Lower leg skin (tissue), 3 donors: ENCODE measurements around the gene EDRF1.

ENCODE experiments used
- POLR2A ChIP-seq, 2 donors: fragments of 450-650 bp; IDR thresholded peaks; one replicate each; pipeline ENCODE4 v1.6.1; 2016 to 2017; ENCODE audit warnings: antibody characterized with exemption in 2 of 2, mild to moderate bottlenecking in 1 of 2, moderate library complexity in 1 of 2
- TF ChIP-seq, protein P1 (sequence below), 3 donors: fragments of 450-650 bp; IDR thresholded peaks; one replicate each; pipeline ENCODE4 v1.5.1; 2016; ENCODE audit warnings: antibody characterized with exemption in 3 of 3, mild to moderate bottlenecking in 3 of 3, moderate library complexity in 2 of 3

DNA sequence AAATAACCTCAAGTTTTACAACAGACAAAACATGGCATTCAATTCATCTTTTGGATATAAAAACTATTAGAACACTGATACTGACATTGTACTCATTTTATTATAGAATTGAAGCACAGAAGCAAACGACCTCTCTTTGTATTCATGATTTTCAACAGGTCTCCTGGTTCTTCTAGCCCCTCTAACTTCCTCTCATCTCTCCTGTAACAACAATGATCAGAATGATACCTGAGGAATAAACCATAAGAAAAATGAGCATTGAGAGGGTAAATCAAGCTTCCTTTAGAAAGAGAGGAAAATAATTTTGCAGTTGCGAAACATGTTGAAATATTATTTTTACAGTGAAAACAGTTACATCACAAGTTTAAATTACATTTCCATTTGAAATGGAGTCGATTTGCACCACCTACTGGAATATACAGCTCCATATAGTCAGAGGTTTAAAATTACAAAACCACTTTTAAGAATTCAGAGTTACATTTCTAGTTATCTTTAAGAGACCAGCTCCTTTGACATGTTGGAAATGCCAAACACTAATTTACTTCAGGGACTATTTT, 19.1 kb upstream of the EDRF1 start:
- TF ChIP-seq, protein P1, sequence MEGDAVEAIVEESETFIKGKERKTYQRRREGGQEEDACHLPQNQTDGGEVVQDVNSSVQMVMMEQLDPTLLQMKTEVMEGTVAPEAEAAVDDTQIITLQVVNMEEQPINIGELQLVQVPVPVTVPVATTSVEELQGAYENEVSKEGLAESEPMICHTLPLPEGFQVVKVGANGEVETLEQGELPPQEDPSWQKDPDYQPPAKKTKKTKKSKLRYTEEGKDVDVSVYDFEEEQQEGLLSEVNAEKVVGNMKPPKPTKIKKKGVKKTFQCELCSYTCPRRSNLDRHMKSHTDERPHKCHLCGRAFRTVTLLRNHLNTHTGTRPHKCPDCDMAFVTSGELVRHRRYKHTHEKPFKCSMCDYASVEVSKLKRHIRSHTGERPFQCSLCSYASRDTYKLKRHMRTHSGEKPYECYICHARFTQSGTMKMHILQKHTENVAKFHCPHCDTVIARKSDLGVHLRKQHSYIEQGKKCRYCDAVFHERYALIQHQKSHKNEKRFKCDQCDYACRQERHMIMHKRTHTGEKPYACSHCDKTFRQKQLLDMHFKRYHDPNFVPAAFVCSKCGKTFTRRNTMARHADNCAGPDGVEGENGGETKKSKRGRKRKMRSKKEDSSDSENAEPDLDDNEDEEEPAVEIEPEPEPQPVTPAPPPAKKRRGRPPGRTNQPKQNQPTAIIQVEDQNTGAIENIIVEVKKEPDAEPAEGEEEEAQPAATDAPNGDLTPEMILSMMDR (IDR thresholded peaks at IDR 0.05): no peak
- no peak for TF ChIP-seq POLR2A (IDR thresholded peaks at IDR 0.05)
